IMR-90 (cell line): Measurements from ENCODE around the gene PPM1J. TPM values are rescaled to one million over a fixed set of nuclear protein-coding genes. Genes with fewer than 3 reads are reported as not detected.

Experiments used
- ATAC-seq: fragments of 200-7000 bp; cut with Tn5 transposase; 2 replicates; pipeline ENCODE4 v1.9.1; 2020; ENCODE audit warnings: low read depth, mild to moderate bottlenecking, moderate library complexity
- BruUV-seq: library from RNA; stranded (reverse); fragments of 400-500 nt; replicated peaks from 2 replicates; lab custom pipeline; 2021; lab: Mats Ljungman, UMichigan
- CTCF ChIA-PET: fragments of 300-600 bp; formaldehyde crosslinking; extraction: SDS; loops from one replicate; lab custom pipeline; 2021; ENCODE audit warnings: antibody characterized with exemption; lab: Yijun Ruan, JAX
- POLR2A ChIA-PET: fragments of 300-600 bp; sonication (Branson Sonifier 250); formaldehyde crosslinking; loops from one replicate; lab custom pipeline; 2022; ENCODE audit warnings: antibody characterized with exemption; ENCODE audit not compliant: unreplicated experiment; lab: Charles Lee
- DNase-seq: peaks from one replicate; pipeline ENCODE4 v3.0.0; 2013
- H2AFZ ChIP-seq: replicated peaks from 2 replicates; pipeline ENCODE3; 2013; ENCODE audit warnings: low read length, mild to moderate bottlenecking; ENCODE audit not compliant: poor library complexity
- H2AK5ac ChIP-seq: 2 replicates; pipeline ENCODE4 v1.6.1; 2013; ENCODE audit warnings: low read depth, low read length, inconsistent platforms
- H2AK9ac ChIP-seq: replicated peaks from 2 replicates; pipeline ENCODE3; 2013; ENCODE audit warnings: mild to moderate bottlenecking, low read depth, low read length, moderate library complexity; ENCODE audit not compliant: poor library complexity
- H2BK120ac ChIP-seq: 2 replicates; pipeline ENCODE4 v1.6.1; 2013; ENCODE audit warnings: low read depth, low read length, inconsistent platforms
- H2BK15ac ChIP-seq: 3 replicates; pipeline ENCODE4 v1.6.1; 2013; ENCODE audit warnings: low read depth, low read length, inconsistent platforms
- H2BK20ac ChIP-seq: 2 replicates; pipeline ENCODE4 v1.6.1; 2013; ENCODE audit warnings: low read depth, mild to moderate bottlenecking, inconsistent platforms, low read length, moderate library complexity
- H2BK5ac ChIP-seq: 2 replicates; pipeline ENCODE4 v1.6.1; 2013; ENCODE audit warnings: mild to moderate bottlenecking, low read depth, low read length, inconsistent platforms; ENCODE audit not compliant: poor library complexity, severe bottlenecking
- H3K14ac ChIP-seq: replicated peaks from 2 replicates; pipeline ENCODE4 v1.6.1; 2013; ENCODE audit warnings: low read depth, low read length, inconsistent platforms
- H3K18ac ChIP-seq: 2 replicates; pipeline ENCODE4 v1.6.1; 2013; ENCODE audit warnings: low read depth, low read length, control low read depth
- H3K23ac ChIP-seq: 2 replicates; pipeline ENCODE4 v1.6.1; 2013; ENCODE audit warnings: low read depth, low read length, inconsistent platforms
- H3K27ac ChIP-seq: 2 replicates; pipeline ENCODE4 v1.5.1; 2013; ENCODE audit warnings: mild to moderate bottlenecking, control low read depth, low read length; ENCODE audit not compliant: insufficient read depth
- H3K27me3 ChIP-seq: 2 replicates; pipeline ENCODE4 v1.6.1; 2013; ENCODE audit warnings: low read length; ENCODE audit not compliant: control insufficient read depth, insufficient read depth
- H3K36me3 ChIP-seq: 2 replicates; pipeline ENCODE4 v1.6.1; 2013; ENCODE audit warnings: low read length, mixed read lengths; ENCODE audit not compliant: control insufficient read depth, insufficient read depth
- H3K4ac ChIP-seq: 2 replicates; pipeline ENCODE4 v1.6.1; 2013; ENCODE audit warnings: low read depth, low read length, inconsistent platforms
- H3K4me1 ChIP-seq: 2 replicates; pipeline ENCODE4 v1.6.1; 2013; ENCODE audit warnings: low read length, mixed read lengths; ENCODE audit not compliant: control insufficient read depth, insufficient read depth
- H3K4me2 ChIP-seq: 2 replicates; pipeline ENCODE4 v1.6.1; 2013; ENCODE audit warnings: low read depth, mild to moderate bottlenecking, control low read depth, low read length, moderate library complexity
- H3K4me3 ChIP-seq: 2 replicates; pipeline ENCODE4 v1.5.1; 2013; ENCODE audit warnings: low read depth, mild to moderate bottlenecking, control low read depth, low read length, moderate library complexity; ENCODE audit not compliant: insufficient read depth
- H3K56ac ChIP-seq: 2 replicates; pipeline ENCODE4 v1.6.1; 2013; ENCODE audit warnings: low read length, inconsistent platforms; ENCODE audit not compliant: insufficient read depth; ENCODE audit errors: extremely low read depth
- H3K79me1 ChIP-seq, 2 experiments: 2 replicates each; pipeline ENCODE4 v1.6.1; 2013; ENCODE audit warnings: low read length in 2 of 2, inconsistent platforms in 1 of 2, low read depth in 1 of 2
- H3K9ac ChIP-seq: 2 replicates; pipeline ENCODE4 v1.6.1; 2013; ENCODE audit warnings: low read depth, low read length, control low read depth
- H3K9me1 ChIP-seq: 2 replicates; pipeline ENCODE4 v1.6.1; 2013; ENCODE audit warnings: low read length, inconsistent platforms; ENCODE audit not compliant: insufficient read depth
- H3K9me3 ChIP-seq: 2 replicates; pipeline ENCODE4 v1.6.1; 2013; ENCODE audit warnings: low read length; ENCODE audit not compliant: control insufficient read depth, insufficient read depth
- H4K20me1 ChIP-seq: 2 replicates; pipeline ENCODE4 v1.6.1; 2013; ENCODE audit warnings: low read length, inconsistent platforms; ENCODE audit not compliant: insufficient read depth
- H4K5ac ChIP-seq: 2 replicates; pipeline ENCODE4 v1.6.1; 2013; ENCODE audit warnings: mild to moderate bottlenecking, low read depth, low read length, control low read depth
- H4K8ac ChIP-seq, 2 experiments: 2 replicates each; pipeline ENCODE4 v1.6.1; 2013; ENCODE audit warnings: low read depth in 2 of 2, low read length in 2 of 2, control low read depth in 1 of 2, inconsistent platforms in 1 of 2
- H4K91ac ChIP-seq: 2 replicates; pipeline ENCODE4 v1.6.1; 2013; ENCODE audit warnings: low read depth, low read length, inconsistent platforms; ENCODE audit not compliant: insufficient read depth
- MAFK ChIP-seq: IDR thresholded peaks from 2 replicates; pipeline ENCODE4 v1.6.1; 2012; ENCODE audit warnings: low read depth, low read length, improper control_type of control experiment
- NFE2L2 ChIP-seq: fragments of 150-350 bp; IDR thresholded peaks from 2 replicates; pipeline ENCODE4 v1.6.1; 2016; ENCODE audit warnings: low read depth, mild to moderate bottlenecking, low read length
- POLR2A ChIP-seq: IDR thresholded peaks from 2 replicates; pipeline ENCODE4 v1.6.1; 2012; ENCODE audit warnings: mild to moderate bottlenecking, low read depth, low read length
- RAD21 ChIP-seq: IDR thresholded peaks from 2 replicates; pipeline ENCODE4 v1.6.1; 2012; ENCODE audit warnings: low read length, improper control_type of control experiment
- SMC3 ChIP-seq: fragments of 150-350 bp; IDR thresholded peaks from 2 replicates; pipeline ENCODE4 v1.6.1; 2016; ENCODE audit warnings: low read depth, mild to moderate bottlenecking, antibody characterized with exemption, low read length, moderate library complexity
- WGBS, 2 experiments: methylation state at CpG; one replicate each; pipeline versions ENCODE4 v1.1.5 to v1.1.7; 2013; ENCODE audit warnings: missing lambda C conversion rate in 2 of 2; ENCODE audit not compliant: insufficient read length in 1 of 2; ENCODE audit errors: extremely low coverage in 2 of 2; 5-methylcytosine and 5-hydroxymethylcytosine counted together
- dilution Hi-C: fragments of 300-500 bp; cut with HindIII; formaldehyde crosslinking; loops from one replicate; pipeline ENCODE4 v1.14.3; 2018; ENCODE audit warnings: low sequenced_read_pairs; ENCODE audit not compliant: unreplicated experiment
- in situ Hi-C: fragments of 300-500 bp; cut with MboI; formaldehyde crosslinking; loops from 3 replicates; pipeline ENCODE4 v1.14.3; 2019; ENCODE audit warnings: low sequenced_read_pairs, inconsistent platforms, mixed read lengths
- intact Hi-C: fragments of 100-400 bp; cut with micrococcal nuclease; formaldehyde crosslinking; loops from 2 replicates; pipeline ENCODE4 v1.10.0; 2022
- polyA plus RNA-seq, 3 experiments: library from polyadenylated mRNA; depleted of rRNA; stranded (reverse); fragments of >200 nt; gene quantifications; 2 replicates each; pipeline ENCODE4 v1.2.3, GENCODE V29; 2012; ENCODE audit warnings: low replicate concordance in 1 of 3
- total RNA-seq: library from RNA; depleted of rRNA; stranded (reverse); fragments of >200 nt; gene quantifications from 2 replicates; pipeline ENCODE4 v1.2.3, GENCODE V29; 2012

PPM1J gene
- total and polyA plus RNA-seq, 2 of the 4 experiments (the other 2 are of a cell fraction), result 1.8 to 2.4 TPM

GRCh38 chr1:112723511-112723839 lies 8.3 kb upstream of the PPM1J start:
- Histone ChIP-seq H2AFZ (peak overlapping the region; percentile 88), H2AK9ac (peak overlapping the region; percentile 82), H3K9me3 (no peaks in the 10 kb centered on the region), H3K4me1 (peaks cover 11% of the 10 kb centered on the region), H3K56ac (no peak overlapping the region), H4K8ac (peak overlapping the region; percentile 35 to 56; a peak in 3 of 4 replicates), H2BK15ac (peak overlapping the region; percentile 28; the same call in 1 of the 3 replicates), H4K91ac (no peak overlapping the region), H3K36me3 (no peaks in the 10 kb centered on the region), H3K79me1 (no peaks in the 10 kb centered on the region), H3K9me1 (peaks cover 4% of the 10 kb centered on the region), H4K5ac (peak overlapping the region; percentile 8; the same call in 1 of the 2 replicates), H2AK5ac (peak overlapping the region; percentile 80), H3K4me3 (no peak overlapping the region), H4K20me1 (no peaks in the 10 kb centered on the region), H3K18ac (peak overlapping the region; percentile 39; the same call in 1 of the 2 replicates), H3K23ac (peak overlapping the region; percentile 38; the same call in 1 of the 2 replicates), H2BK5ac (peak overlapping the region; percentile 9), H2BK20ac (no peak overlapping the region), H3K9ac (no peak overlapping the region), H3K4me2 (no peak overlapping the region), H3K4ac (peak overlapping the region; percentile 28; the same call in 1 of the 2 replicates), H3K14ac (peak overlapping the region; percentile 37), H2BK120ac (peak overlapping the region; percentile 62; the same call in 1 of the 2 replicates), H3K27me3 (peaks cover 4% of the 10 kb centered on the region; the same call in 1 of the 2 replicates), H3K27ac (no peak overlapping the region)
- in situ Hi-C loops (loop anchor here (10.0 to 25.0 kb wide), 2 partner anchors 321 to 964 kb away; no protein-coding TSS in a partner anchor), dilution Hi-C loops (no loop called here), intact Hi-C loops (no loop called here)
- CTCF ChIA-PET, result interaction anchor here (1.2 to 1.4 kb wide), 2 partner anchors 80 to 349 kb away, joined by 3 to 4 read pairs; partner anchors contain the start of gene LRIG2
- DNase-seq, result no peak
- POLR2A ChIA-PET, result no interaction called here
- WGBS, 2 experiments, result 64% methylated on average over 3 of the region's 8 CpGs; no CpG with 5 or more reads in 1 of the 2 experiments
- no peak for TF ChIP-seq SMC3
- TF ChIP-seq MAFK, result no peak
- TF ChIP-seq RAD21, result no peak
- TF ChIP-seq NFE2L2, result no peak
- TF ChIP-seq POLR2A, result no peak; the same call in 1 of the 2 replicates
- no TSS peak for BruUV-seq
- ATAC-seq, result no peak
